BJ (cell line): ENCODE data around the gene KRTAP20-3. TPM values are rescaled to one million over a fixed set of nuclear protein-coding genes. Genes with fewer than 3 reads are reported as not detected.

Experiments used
- CTCF ChIA-PET: fragments of 350-600 bp; formaldehyde crosslinking; extraction: SDS; loops from one replicate; lab custom pipeline; 2021; ENCODE audit warnings: antibody characterized with exemption, inconsistent platforms; lab: Yijun Ruan, JAX
- POLR2A ChIA-PET: fragments of 300-600 bp; sonication (Branson Sonifier 250); formaldehyde crosslinking; extraction: SDS; loops from one replicate; lab custom pipeline; 2021; ENCODE audit warnings: antibody characterized with exemption; lab: Charles Lee
- DNase-seq: peaks from one replicate; pipeline ENCODE4 v3.0.0-alpha.2; 2011; ENCODE audit warnings: low read depth
- H3K27me3 ChIP-seq: 2 replicates; pipeline ENCODE4 v1.6.0; 2011; ENCODE audit warnings: low read length; ENCODE audit not compliant: control insufficient read depth, insufficient read depth
- H3K36me3 ChIP-seq: 2 replicates; pipeline ENCODE4 v1.5.1; 2011; ENCODE audit warnings: low read length; ENCODE audit not compliant: control insufficient read depth, insufficient read depth
- H3K4me3 ChIP-seq: 2 replicates; pipeline ENCODE4 v1.5.1; 2011; ENCODE audit warnings: low read depth, mild to moderate bottlenecking, control low read depth, low read length
- CTCF ChIP-seq: IDR thresholded peaks from 2 replicates; pipeline ENCODE4 v1.5.1; 2011; ENCODE audit warnings: low read depth, mild to moderate bottlenecking, control low read depth, inconsistent platforms, low read length, moderate library complexity; ENCODE audit not compliant: insufficient read depth
- polyA plus RNA-seq: library from polyadenylated mRNA; depleted of rRNA; stranded (reverse); fragments of >200 nt; gene quantifications from 2 replicates; pipeline ENCODE4 v1.2.3, GENCODE V29; 2011

KRTAP20-3 gene
- polyA plus RNA-seq, 1 experiment = not detected

GRCh38 chr21:30638686-30639085, 4.0 kb upstream of the KRTAP20-3 start:
- POLR2A ChIA-PET = no interaction called here

GRCh38 chr21:30646904-30647414, 4.3 kb downstream of the KRTAP20-3 start:
- Histone ChIP-seq H3K27me3 (no peaks in the 10 kb centered on the region), H3K4me3 (no peak overlapping the region), H3K36me3 (no peaks in the 10 kb centered on the region)
- POLR2A ChIA-PET = no interaction called here
- CTCF ChIA-PET = no interaction called here
- DNase-seq = no peak
- no peak for TF ChIP-seq CTCF

More at GRCh38 chr21:30638686-30639085, 4.0 kb upstream of the KRTAP20-3 start:
- no peak overlapping the region for H3K4me3 ChIP-seq
- CTCF ChIA-PET = no interaction called here
- TF ChIP-seq CTCF = no peak
- no peaks in the 10 kb centered on the region for H3K36me3 ChIP-seq
- no peaks in the 10 kb centered on the region for H3K27me3 ChIP-seq
- no peak for DNase-seq

GRCh38 chr21:30652891-30653290, 10.2 kb downstream of the KRTAP20-3 start:
- POLR2A ChIA-PET = no interaction called here
- CTCF ChIA-PET = no interaction called here

GRCh38 chr21:30668776-30669175, 26.1 kb downstream of the KRTAP20-3 start:
- no peak for TF ChIP-seq CTCF
- ChIA-PET POLR2A (no interaction called here), CTCF (no interaction called here)
- no peak for DNase-seq
- no peaks in the 10 kb centered on the region for H3K36me3 ChIP-seq
- H3K27me3 ChIP-seq = no peaks in the 10 kb centered on the region
- no peak overlapping the region for H3K4me3 ChIP-seq

More at GRCh38 chr21:30652891-30653290, 10.2 kb downstream of the KRTAP20-3 start:
- no peak for TF ChIP-seq CTCF
- H3K27me3 ChIP-seq = no peaks in the 10 kb centered on the region
- H3K36me3 ChIP-seq = no peaks in the 10 kb centered on the region
- H3K4me3 ChIP-seq = no peak overlapping the region
- DNase-seq = no peak

- H3K4me3 ChIP-seq = no peak overlapping the region
- no peak for TF ChIP-seq CTCF
- ChIA-PET CTCF (no interaction called here), POLR2A (no interaction called here)
- DNase-seq = no peak
- no peaks in the 10 kb centered on the region for H3K36me3 ChIP-seq
- H3K27me3 ChIP-seq = no peaks in the 10 kb centered on the region
These were observed 30.5 kb downstream of the KRTAP20-3 start for GRCh38 chr21:30672985-30673650.
